ENCODE measurements around the gene HOXA7. TPM values are rescaled to one million over a fixed set of nuclear protein-coding genes. Genes with fewer than 3 reads are reported as not detected.

HOXA7 gene
- total RNA-seq, 6 experiments from 2014 or later = not detected

- Histone ChIP-seq H3K27ac (no peak overlapping the region), H3K4me1 (peaks cover 0 to 18% (median 3%) of the 10 kb centered on the region in 4 donors), H3K27me3 (peaks cover 0 to 17% of the 10 kb centered on the region in 2 donors), H3K4me3 (no peak overlapping the region), H3K9me3 (no peaks in the 10 kb centered on the region), H3K36me3 (no peaks in the 10 kb centered on the region)
- DNase-seq (no peak), ATAC-seq (peak in 3 of 4 donors; percentile 22 to 53 (median 47))
- 51% methylated on average over 26 of the region's 43 CpGs for WGBS (ENCODE audit: insufficient coverage, low coverage, low lambda C conversion rate, missing lambda C conversion rate)
- TF ChIP-seq, protein P1, sequence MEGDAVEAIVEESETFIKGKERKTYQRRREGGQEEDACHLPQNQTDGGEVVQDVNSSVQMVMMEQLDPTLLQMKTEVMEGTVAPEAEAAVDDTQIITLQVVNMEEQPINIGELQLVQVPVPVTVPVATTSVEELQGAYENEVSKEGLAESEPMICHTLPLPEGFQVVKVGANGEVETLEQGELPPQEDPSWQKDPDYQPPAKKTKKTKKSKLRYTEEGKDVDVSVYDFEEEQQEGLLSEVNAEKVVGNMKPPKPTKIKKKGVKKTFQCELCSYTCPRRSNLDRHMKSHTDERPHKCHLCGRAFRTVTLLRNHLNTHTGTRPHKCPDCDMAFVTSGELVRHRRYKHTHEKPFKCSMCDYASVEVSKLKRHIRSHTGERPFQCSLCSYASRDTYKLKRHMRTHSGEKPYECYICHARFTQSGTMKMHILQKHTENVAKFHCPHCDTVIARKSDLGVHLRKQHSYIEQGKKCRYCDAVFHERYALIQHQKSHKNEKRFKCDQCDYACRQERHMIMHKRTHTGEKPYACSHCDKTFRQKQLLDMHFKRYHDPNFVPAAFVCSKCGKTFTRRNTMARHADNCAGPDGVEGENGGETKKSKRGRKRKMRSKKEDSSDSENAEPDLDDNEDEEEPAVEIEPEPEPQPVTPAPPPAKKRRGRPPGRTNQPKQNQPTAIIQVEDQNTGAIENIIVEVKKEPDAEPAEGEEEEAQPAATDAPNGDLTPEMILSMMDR (IDR thresholded peaks at IDR 0.05) = no peak
- no peak for TF ChIP-seq POLR2A (IDR thresholded peaks at IDR 0.05)
- intact Hi-C loops (cut with DNase I) = no loop called here
Observed at GRCh38 chr7:27124096-27124901, 32.2 kb downstream of the HOXA7 start.

DNA sequence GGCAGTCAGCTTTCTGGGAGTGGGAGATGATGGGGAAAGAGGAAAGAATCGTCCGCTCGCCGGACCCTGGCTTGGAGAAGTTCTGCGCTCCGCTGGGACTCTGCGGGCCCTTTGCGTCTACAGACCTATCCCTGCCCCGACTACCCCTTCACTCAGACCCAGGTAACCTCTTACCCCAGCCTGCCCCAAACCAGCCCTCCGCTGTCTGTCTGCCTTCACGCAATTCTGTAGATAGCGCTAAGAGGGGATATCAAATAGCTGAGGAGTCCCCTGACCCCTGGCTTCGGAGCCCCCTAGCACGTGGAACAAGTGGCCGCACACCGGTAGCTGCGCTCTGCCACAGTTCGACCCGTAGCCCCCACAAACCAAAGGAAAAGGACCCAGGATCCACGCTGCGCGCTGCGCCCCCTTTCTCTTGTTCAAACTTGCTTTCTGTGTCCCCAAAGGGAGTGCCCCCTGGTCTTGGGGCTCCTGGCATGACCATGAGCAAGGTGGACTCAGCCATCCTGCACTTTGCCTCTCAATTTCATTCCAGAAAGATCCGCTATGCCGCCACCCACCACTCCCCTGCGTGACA, 32.9 kb downstream of the HOXA7 start:
- ATAC-seq = no peak
- Histone ChIP-seq H3K9me3 (no peaks in the 10 kb centered on the region), H3K36me3 (no peaks in the 10 kb centered on the region), H3K4me1 (peaks cover 0 to 18% (median 3%) of the 10 kb centered on the region in 4 donors), H3K27me3 (peaks cover 0 to 14% of the 10 kb centered on the region in 2 donors), H3K4me3 (no peak overlapping the region), H3K27ac (no peak overlapping the region)
- intact Hi-C loops (cut with DNase I) = no loop called here
- TF ChIP-seq, protein P1 (IDR thresholded peaks at IDR 0.05) = no peak
- TF ChIP-seq POLR2A (IDR thresholded peaks at IDR 0.05) = no peak
- WGBS (ENCODE audit: insufficient coverage, low coverage, low lambda C conversion rate, missing lambda C conversion rate) = 47% methylated on average over 17 of the region's 26 CpGs
- DNase-seq = peak in 1 of 3 donors; percentile 42

- ATAC-seq = no peak
- 27% methylated on average over 2 of the region's 14 CpGs for WGBS (ENCODE audit: insufficient coverage, low coverage, low lambda C conversion rate, missing lambda C conversion rate)
- DNase-seq = no peak
- Histone ChIP-seq H3K4me1 (peaks cover 0 to 18% (median 3%) of the 10 kb centered on the region in 4 donors), H3K4me3 (no peak overlapping the region), H3K36me3 (no peaks in the 10 kb centered on the region), H3K27ac (no peak overlapping the region), H3K27me3 (peaks cover 0 to 16% of the 10 kb centered on the region in 2 donors), H3K9me3 (no peaks in the 10 kb centered on the region)
- TF ChIP-seq, protein P1 (IDR thresholded peaks at IDR 0.05) = no peak
- TF ChIP-seq POLR2A (IDR thresholded peaks at IDR 0.05) = no peak
- intact Hi-C loops (cut with DNase I) = no loop called here
Observed at GRCh38 chr7:27123007-27123476, 33.4 kb downstream of the HOXA7 start.

DNA sequence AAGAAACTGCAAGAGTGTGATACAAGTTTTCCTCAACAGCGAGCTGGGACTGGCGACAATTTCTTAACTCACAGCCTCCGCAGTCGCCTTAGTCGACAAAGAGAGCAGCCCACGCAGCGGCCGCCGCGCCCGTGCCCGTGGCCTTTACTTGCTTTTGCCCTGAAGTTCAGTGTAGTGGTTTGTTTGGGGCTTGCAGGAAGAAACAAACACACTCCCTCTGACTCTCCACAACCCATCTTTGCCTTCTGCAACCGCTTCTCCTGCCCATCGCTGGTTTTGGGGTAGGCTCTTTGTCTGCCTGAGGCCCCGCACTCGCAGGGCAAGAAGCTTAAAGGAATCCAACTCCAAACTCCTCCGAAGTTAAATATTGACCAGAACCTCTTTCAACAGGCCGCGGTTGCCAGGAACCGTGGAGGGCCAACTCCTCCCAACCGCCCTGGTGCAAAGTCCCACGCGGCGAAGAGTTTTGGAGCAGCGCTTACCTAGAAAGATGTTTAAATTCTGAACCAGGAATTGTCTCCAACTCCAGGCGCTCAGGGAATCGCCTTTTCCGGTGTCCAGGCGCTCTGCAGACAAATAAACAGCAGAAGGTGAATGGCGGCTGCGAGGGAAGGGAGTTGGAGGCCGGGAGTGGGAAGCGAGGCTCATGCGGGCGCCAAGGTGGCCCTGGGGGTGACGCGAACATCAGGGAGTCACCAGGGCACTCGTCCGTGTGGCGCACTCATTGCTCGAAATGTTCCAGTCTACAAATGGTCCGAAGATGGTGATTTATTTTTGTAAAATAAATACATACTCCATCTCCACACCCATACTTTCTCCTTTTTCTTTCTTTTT, 34.2 kb downstream of the HOXA7 start:
- Histone ChIP-seq H3K36me3 (no peaks in the 10 kb centered on the region), H3K4me3 (no peak overlapping the region), H3K27me3 (peaks cover 0 to 17% of the 10 kb centered on the region in 2 donors), H3K4me1 (peaks cover 0 to 18% (median 3%) of the 10 kb centered on the region in 4 donors), H3K27ac (peak overlapping the region in 1 of 3 donors; percentile 32), H3K9me3 (no peaks in the 10 kb centered on the region)
- peak; percentile 48 to 83 (median 58) for ATAC-seq
- intact Hi-C loops (cut with DNase I) = no loop called here
- no peak for TF ChIP-seq POLR2A (IDR thresholded peaks at IDR 0.05)
- TF ChIP-seq, protein P1 (IDR thresholded peaks at IDR 0.05) = no peak
- DNase-seq = peak in 2 of 3 donors; percentile 42 to 73
- 20% methylated on average over 33 of the region's 42 CpGs for WGBS (ENCODE audit: insufficient coverage, low coverage, low lambda C conversion rate, missing lambda C conversion rate)
